CD14-positive monocyte (primary cell): ENCODE results near the gene STIP1. TPM values are rescaled to one million over a fixed set of nuclear protein-coding genes. Genes with fewer than 3 reads are reported as not detected.

Source experiments
- DNase-seq, 3 donors: peaks; one replicate each; pipeline ENCODE4 v3.0.0-alpha.2; 2011 to 2022
- H2AFZ ChIP-seq: 2 replicates; pipeline ENCODE4 v1.6.0; 2012; ENCODE audit warnings: mild to moderate bottlenecking, low read depth, low read length, inconsistent platforms; ENCODE audit not compliant: insufficient read depth, poor library complexity, severe bottlenecking
- H3K27ac ChIP-seq, 2 donors: 1 replicate in 1 of 2; 2 replicates in 1 of 2; pipeline ENCODE4 v1.5.1; 2012 to 2013; ENCODE audit warnings: low read length in 2 of 2, control low read depth in 1 of 2, inconsistent platforms in 1 of 2, low read depth in 1 of 2, mild to moderate bottlenecking in 1 of 2
- H3K27me3 ChIP-seq, 2 donors: one replicate each; pipeline versions ENCODE4 v1.6.0 to v1.6.1; 2011 to 2013; ENCODE audit warnings: low read length in 2 of 2; ENCODE audit not compliant: control insufficient read depth in 2 of 2, insufficient read depth in 2 of 2
- H3K36me3 ChIP-seq, 2 donors: replicated peaks in 1 of 2; 1 replicate in 1 of 2; 2 replicates in 1 of 2; pipeline versions ENCODE4 v1.5.1 to v1.6.1; 2012 to 2013; ENCODE audit warnings: low read length in 2 of 2, control low read depth in 1 of 2, inconsistent platforms in 1 of 2, mild to moderate bottlenecking in 1 of 2; ENCODE audit not compliant: insufficient read depth in 2 of 2, control insufficient read depth in 1 of 2
- H3K4me1 ChIP-seq, 2 donors: 1 replicate in 1 of 2; 2 replicates in 1 of 2; pipeline versions ENCODE4 v1.5.1 to v1.6.1; 2012 to 2013; ENCODE audit warnings: low read length in 2 of 2, control low read depth in 1 of 2, inconsistent platforms in 1 of 2, mild to moderate bottlenecking in 1 of 2, moderate library complexity in 1 of 2; ENCODE audit not compliant: insufficient read depth in 2 of 2, control insufficient read depth in 1 of 2
- H3K4me2 ChIP-seq: replicated peaks from 2 replicates; pipeline ENCODE3; 2012; ENCODE audit warnings: low read length, moderate library complexity, mild to moderate bottlenecking; ENCODE audit not compliant: poor library complexity, severe bottlenecking; ENCODE audit errors: extremely low read depth
- H3K4me3 ChIP-seq, 3 experiments: fragments of 200-600 bp in 1 of 3; sonication (generic) in 1 of 3; replicated peaks in 1 of 3; 1 replicate in 2 of 3; 2 replicates in 1 of 3; pipeline ENCODE4 v1.5.1; 2011 to 2013; ENCODE audit warnings: low read length in 3 of 3, mild to moderate bottlenecking in 3 of 3, control low read depth in 2 of 3, low read depth in 2 of 3, inconsistent platforms in 1 of 3, moderate library complexity in 1 of 3
- H3K79me2 ChIP-seq: 2 replicates; pipeline ENCODE4 v1.6.0; 2012; ENCODE audit warnings: mild to moderate bottlenecking, control low read depth, inconsistent platforms, low read length, moderate library complexity; ENCODE audit not compliant: insufficient read depth
- H3K9ac ChIP-seq: 2 replicates; pipeline ENCODE4 v1.6.0; 2017; ENCODE audit warnings: low read length, mild to moderate bottlenecking; ENCODE audit not compliant: insufficient read depth, poor library complexity, severe bottlenecking
- H3K9me3 ChIP-seq, 2 donors: replicated peaks in 1 of 2; 1 replicate in 1 of 2; 2 replicates in 1 of 2; pipeline versions ENCODE4 v1.5.1 to v1.6.1; 2012 to 2013; ENCODE audit warnings: low read length in 2 of 2, control low read depth in 1 of 2; ENCODE audit not compliant: control insufficient read depth in 1 of 2, insufficient read depth in 1 of 2
- H4K20me1 ChIP-seq: 2 replicates; pipeline ENCODE4 v1.6.0; 2012; ENCODE audit warnings: mild to moderate bottlenecking, low read length, control low read depth, moderate library complexity; ENCODE audit not compliant: insufficient read depth
- H3K27ac Mint-ChIP-seq, 7 donors: one replicate each; pipeline ENCODE4 v1.8.0; 2020; ENCODE audit warnings: mild to moderate bottlenecking in 7 of 7, mixed read lengths in 7 of 7, moderate library complexity in 6 of 7, inconsistent platforms in 2 of 7
- H3K27me3 Mint-ChIP-seq, 3 donors: one replicate each; pipeline ENCODE4 v1.8.0; 2021 to 2022; ENCODE audit warnings: low read depth in 3 of 3, mild to moderate bottlenecking in 3 of 3, mixed read lengths in 3 of 3, moderate library complexity in 3 of 3, inconsistent platforms in 1 of 3
- H3K36me3 Mint-ChIP-seq, 2 donors: one replicate each; pipeline ENCODE4 v1.8.0; 2020; ENCODE audit warnings: mixed read lengths in 2 of 2, inconsistent platforms in 1 of 2, mild to moderate bottlenecking in 1 of 2
- H3K4me1 Mint-ChIP-seq: one replicate; pipeline ENCODE4 v1.8.0; 2020; ENCODE audit warnings: mild to moderate bottlenecking, mixed read lengths
- H3K4me3 Mint-ChIP-seq, 2 donors: one replicate each; pipeline ENCODE4 v1.8.0; 2020; ENCODE audit warnings: mild to moderate bottlenecking in 2 of 2, mixed read lengths in 2 of 2, moderate library complexity in 1 of 2
- H3K9me3 Mint-ChIP-seq, 7 donors: one replicate each; pipeline ENCODE4 v1.8.0; 2020 to 2022; ENCODE audit warnings: mixed read lengths in 7 of 7, mild to moderate bottlenecking in 6 of 7, moderate library complexity in 6 of 7, inconsistent platforms in 2 of 7
- CTCF ChIP-seq: fragments of 200-600 bp; IDR thresholded peaks from one replicate; pipeline ENCODE4 v1.8.0; 2022; ENCODE audit warnings: antibody characterized with exemption, mild to moderate bottlenecking
- WGBS: methylation state at CpG from one replicate; pipeline ENCODE4 v1.1.5; 2013; ENCODE audit warnings: missing lambda C conversion rate; ENCODE audit not compliant: insufficient coverage; 5-methylcytosine and 5-hydroxymethylcytosine counted together
- intact Hi-C, 2 donors: fragments of 100-400 bp; cut with micrococcal nuclease; formaldehyde crosslinking; loops; one replicate each; pipeline versions ENCODE4 v1.15.0 to v1.15.1; 2023
- polyA plus RNA-seq, 3 donors: library from polyadenylated mRNA; depleted of rRNA in 1 of 3; unstranded in 2 of 3; stranded (reverse) in 1 of 3; fragments of 300-500 nt in 2 of 3; fragments of >200 nt in 1 of 3; fragmentation: Illumina TruSeq in 2 of 3; gene quantifications; 1 replicate in 2 of 3; 2 replicates in 1 of 3; pipeline ENCODE4 v1.2.3, GENCODE V29; 2012 to 2021

Gene STIP1
- polyA plus RNA-seq, 3 donors, result 44.5 to 52.0 (median 51.1) TPM

- peak overlapping the region; percentile 51 to 100 (median 100) for H3K27ac Mint-ChIP-seq
- H3K9me3 ChIP-seq, result no peaks in the 10 kb centered on the region
- H3K4me3 Mint-ChIP-seq, result no peak overlapping the region
- intact Hi-C loops, result no loop called here
- peaks cover under 1% of the 10 kb centered on the region in 2 donors for H3K36me3 ChIP-seq
- TF ChIP-seq CTCF, result no peak
- no peaks in the 10 kb centered on the region for H4K20me1 ChIP-seq
- peak in 1 of 3 donors; percentile 58 for DNase-seq
- H3K4me3 ChIP-seq, result peak overlapping the region in 1 of 3 experiments; percentile 14
- peaks cover 61 to 73% of the 10 kb centered on the region in 2 donors for H3K4me1 ChIP-seq
- peaks cover 13 to 16% of the 10 kb centered on the region in 2 donors for H3K36me3 Mint-ChIP-seq
- peaks cover 17% of the 10 kb centered on the region for H3K79me2 ChIP-seq
- H3K4me2 ChIP-seq, result no peak overlapping the region
- peaks cover 0 to 7% of the 10 kb centered on the region in 2 donors for H3K27me3 ChIP-seq
- H3K4me1 Mint-ChIP-seq, result peaks cover 54% of the 10 kb centered on the region
- peaks cover 7 to 17% (median 17%) of the 10 kb centered on the region in 3 donors for H3K27me3 Mint-ChIP-seq
- H3K9ac ChIP-seq, result no peak overlapping the region
- H3K9me3 Mint-ChIP-seq, result peaks cover 0 to 4% (median under 1%) of the 10 kb centered on the region in 7 donors
- H2AFZ ChIP-seq, result no peak overlapping the region
- 91% methylated on average over 6 of the region's 9 CpGs for WGBS
- H3K27ac ChIP-seq, result peak overlapping the region; percentile 96 to 100
Observed at GRCh38 chr11:64238076-64238475, 52.1 kb downstream of the STIP1 start.

GRCh38 chr11:64238999-64239398, 53.0 kb downstream of the STIP1 start:
- Mint-ChIP-seq H3K36me3 (peaks cover 18 to 21% of the 10 kb centered on the region in 2 donors), H3K27me3 (peaks cover 2 to 9% (median 9%) of the 10 kb centered on the region in 3 donors), H3K9me3 (no peaks in the 10 kb centered on the region), H3K27ac (peak overlapping the region; percentile 100), H3K4me3 (peak overlapping the region; percentile 16 to 46), H3K4me1 (peaks cover 55% of the 10 kb centered on the region)
- Histone ChIP-seq H3K9me3 (no peaks in the 10 kb centered on the region), H3K4me2 (peak overlapping the region; percentile 23), H3K79me2 (peaks cover 25% of the 10 kb centered on the region), H2AFZ (no peak overlapping the region), H3K4me1 (peaks cover 59 to 71% of the 10 kb centered on the region in 2 donors), H3K36me3 (peaks cover 9% of the 10 kb centered on the region in 2 donors), H3K9ac (peak overlapping the region; percentile 95), H4K20me1 (no peaks in the 10 kb centered on the region), H3K27me3 (peaks cover 0 to under 1% of the 10 kb centered on the region in 2 donors), H3K4me3 (peak overlapping the region in 1 of 3 experiments; percentile 14), H3K27ac (peak overlapping the region; percentile 96 to 100)
- no peak for TF ChIP-seq CTCF
- intact Hi-C loops, result no loop called here
- 11% methylated on average over 4 of the region's 5 CpGs for WGBS
- DNase-seq, result peak; percentile 59 to 72 (median 67)
